Central memory CD8-positive, alpha-beta T cell (primary cell): Measurements from ENCODE around the gene TRAPPC10.

Source experiments
- ATAC-seq: fragments of 150-1000 bp; cut with Tn5 transposase; replicated peaks from 2 replicates; pipeline ENCODE4 v1.10.0; 2022; ENCODE audit warnings: mild to moderate bottlenecking, moderate FRiP score, moderate number of reproducible peaks; ENCODE audit not compliant: poor library complexity, severe bottlenecking; ENCODE audit errors: extremely low read depth
- DNase-seq, 2 donors: peaks; one replicate each; pipeline ENCODE4 v3.0.0; 2021; ENCODE audit warnings: low spot score in 2 of 2
- H3K27ac Mint-ChIP-seq: one replicate; pipeline ENCODE4 v1.8.0; 2022; ENCODE audit warnings: low read depth, mild to moderate bottlenecking, moderate library complexity, mixed read lengths
- H3K27me3 Mint-ChIP-seq: one replicate; pipeline ENCODE4 v1.8.0; 2022; ENCODE audit warnings: mixed read lengths
- H3K36me3 Mint-ChIP-seq: one replicate; pipeline ENCODE4 v1.8.0; 2022; ENCODE audit warnings: mild to moderate bottlenecking, moderate library complexity, mixed read lengths; ENCODE audit not compliant: insufficient read depth
- H3K4me1 Mint-ChIP-seq: one replicate; pipeline ENCODE4 v1.8.0; 2022; ENCODE audit warnings: mixed read lengths
- H3K4me3 Mint-ChIP-seq: one replicate; pipeline ENCODE4 v1.8.0; 2022; ENCODE audit warnings: mild to moderate bottlenecking, moderate library complexity, mixed read lengths
- H3K9me3 Mint-ChIP-seq: one replicate; pipeline ENCODE4 v1.8.0; 2022; ENCODE audit warnings: mixed read lengths

The TRAPPC10 gene

GRCh38 chr21:44035244-44035643, 23.1 kb downstream of the TRAPPC10 start:
- no peaks in the 10 kb centered on the region for H3K27me3 Mint-ChIP-seq
- peaks cover 57% of the 10 kb centered on the region for H3K36me3 Mint-ChIP-seq
- peaks cover 37% of the 10 kb centered on the region for H3K4me1 Mint-ChIP-seq
- H3K27ac Mint-ChIP-seq = peak overlapping the region; percentile 77
- ATAC-seq (no peak), DNase-seq (no peak)
- H3K4me3 Mint-ChIP-seq = no peak overlapping the region
- H3K9me3 Mint-ChIP-seq = no peaks in the 10 kb centered on the region

DNA sequence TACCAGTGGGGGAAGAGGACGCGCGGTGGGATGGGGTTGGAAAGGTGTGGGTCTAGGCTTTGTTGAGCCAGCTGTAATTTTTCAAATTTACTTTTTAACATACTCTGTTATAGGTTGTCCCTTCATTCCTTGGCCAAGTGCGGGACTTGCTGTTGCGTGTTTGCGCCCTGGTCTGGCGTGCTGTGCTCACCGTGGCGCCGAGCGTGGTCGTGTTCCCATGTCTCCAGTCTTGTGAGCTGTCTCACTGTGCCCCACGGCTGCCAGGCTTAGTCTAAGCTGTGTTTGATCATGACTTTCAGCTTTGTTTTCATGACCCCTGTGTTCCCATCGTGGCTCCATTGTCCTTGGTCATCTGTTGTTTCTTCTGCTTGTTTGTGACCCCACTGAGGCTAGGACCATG, 26.0 kb downstream of the TRAPPC10 start:
- H3K4me1 Mint-ChIP-seq = peaks cover 36% of the 10 kb centered on the region
- H3K4me3 Mint-ChIP-seq = no peak overlapping the region
- H3K36me3 Mint-ChIP-seq = peaks cover 63% of the 10 kb centered on the region
- DNase-seq (no peak), ATAC-seq (no peak)
- no peaks in the 10 kb centered on the region for H3K27me3 Mint-ChIP-seq
- H3K9me3 Mint-ChIP-seq = no peaks in the 10 kb centered on the region
- H3K27ac Mint-ChIP-seq = no peak overlapping the region

DNA sequence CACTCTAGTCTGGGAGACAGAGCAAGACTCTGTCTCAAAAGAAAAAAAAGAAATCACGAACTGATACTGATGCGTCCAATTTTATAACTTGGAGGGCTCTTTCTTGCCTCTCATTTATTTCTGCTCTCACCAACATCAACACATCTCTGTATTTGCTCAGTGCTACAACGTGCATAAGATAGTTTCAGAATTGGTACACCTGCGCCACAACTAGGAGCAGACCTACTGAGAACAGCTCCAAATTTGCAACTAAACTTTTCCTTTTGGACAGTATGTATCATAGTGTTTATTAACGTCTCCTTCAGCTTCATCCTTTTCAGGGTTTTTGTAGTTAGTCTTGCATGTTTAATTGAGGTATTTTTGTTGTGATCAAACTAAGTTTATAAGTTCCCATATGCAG, 27.7 kb downstream of the TRAPPC10 start:
- Mint-ChIP-seq H3K36me3 (peaks cover 61% of the 10 kb centered on the region), H3K9me3 (no peaks in the 10 kb centered on the region), H3K4me1 (peaks cover 33% of the 10 kb centered on the region), H3K27me3 (no peaks in the 10 kb centered on the region), H3K4me3 (no peak overlapping the region), H3K27ac (peak overlapping the region; percentile 74)
- no peak for DNase-seq
- no peak for ATAC-seq

- Mint-ChIP-seq H3K27me3 (no peaks in the 10 kb centered on the region), H3K36me3 (peaks cover 58% of the 10 kb centered on the region), H3K4me3 (no peak overlapping the region), H3K27ac (no peak overlapping the region), H3K9me3 (no peaks in the 10 kb centered on the region), H3K4me1 (peaks cover 33% of the 10 kb centered on the region)
- no peak for ATAC-seq
- no peak for DNase-seq
These were observed 31.5 kb downstream of the TRAPPC10 start for GRCh38 chr21:44043613-44044012.

DNA sequence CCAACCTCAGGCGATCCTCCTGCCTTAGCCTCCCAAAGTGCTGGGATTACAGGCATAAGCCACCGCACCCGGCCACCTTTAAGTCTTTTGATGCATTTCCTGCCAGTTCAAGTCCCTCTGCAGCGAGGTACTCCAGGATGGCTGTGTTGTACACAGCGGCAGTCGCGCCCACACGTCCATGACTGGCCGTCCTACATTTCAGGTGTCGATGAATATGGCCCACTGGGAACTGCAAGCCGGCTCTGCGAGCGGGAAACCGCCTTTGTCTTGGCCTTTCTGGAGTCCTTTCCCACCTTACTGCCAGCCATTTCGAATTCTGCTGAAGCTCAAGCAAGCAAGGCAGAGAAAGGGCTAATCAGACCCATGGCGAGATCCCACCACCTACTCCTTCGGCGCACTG, 34.6 kb downstream of the TRAPPC10 start:
- H3K27me3 Mint-ChIP-seq = no peaks in the 10 kb centered on the region
- no peak overlapping the region for H3K27ac Mint-ChIP-seq
- H3K4me3 Mint-ChIP-seq = no peak overlapping the region
- DNase-seq (no peak), ATAC-seq (no peak)
- peaks cover 45% of the 10 kb centered on the region for H3K4me1 Mint-ChIP-seq
- H3K9me3 Mint-ChIP-seq = no peaks in the 10 kb centered on the region
- H3K36me3 Mint-ChIP-seq = peaks cover 46% of the 10 kb centered on the region

- H3K36me3 Mint-ChIP-seq = peaks cover 47% of the 10 kb centered on the region
- H3K27ac Mint-ChIP-seq = peak overlapping the region; percentile 44
- ATAC-seq = no peak
- no peaks in the 10 kb centered on the region for H3K27me3 Mint-ChIP-seq
- no peak overlapping the region for H3K4me3 Mint-ChIP-seq
- H3K9me3 Mint-ChIP-seq = no peaks in the 10 kb centered on the region
- no peak for DNase-seq
- peaks cover 44% of the 10 kb centered on the region for H3K4me1 Mint-ChIP-seq
These were observed 36.0 kb downstream of the TRAPPC10 start for GRCh38 chr21:44047996-44048560.

GRCh38 chr21:44049182-44049581, 37.1 kb downstream of the TRAPPC10 start:
- Mint-ChIP-seq H3K4me1 (peaks cover 37% of the 10 kb centered on the region), H3K9me3 (no peaks in the 10 kb centered on the region), H3K27ac (peak overlapping the region; percentile 93), H3K27me3 (no peaks in the 10 kb centered on the region), H3K36me3 (peaks cover 48% of the 10 kb centered on the region), H3K4me3 (no peak overlapping the region)
- no peak for ATAC-seq
- no peak for DNase-seq

GRCh38 chr21:44049606-44050005, 37.5 kb downstream of the TRAPPC10 start:
- peak overlapping the region; percentile 93 for H3K27ac Mint-ChIP-seq
- DNase-seq = no peak
- H3K36me3 Mint-ChIP-seq = peaks cover 49% of the 10 kb centered on the region
- no peak overlapping the region for H3K4me3 Mint-ChIP-seq
- peaks cover 40% of the 10 kb centered on the region for H3K4me1 Mint-ChIP-seq
- no peaks in the 10 kb centered on the region for H3K9me3 Mint-ChIP-seq
- no peaks in the 10 kb centered on the region for H3K27me3 Mint-ChIP-seq
- ATAC-seq = no peak

- peaks cover 45% of the 10 kb centered on the region for H3K4me1 Mint-ChIP-seq
- peaks cover 49% of the 10 kb centered on the region for H3K36me3 Mint-ChIP-seq
- DNase-seq (no peak), ATAC-seq (no peak)
- H3K27ac Mint-ChIP-seq = peak overlapping the region; percentile 93
- H3K9me3 Mint-ChIP-seq = no peaks in the 10 kb centered on the region
- H3K4me3 Mint-ChIP-seq = no peak overlapping the region
- no peaks in the 10 kb centered on the region for H3K27me3 Mint-ChIP-seq
These were observed 38.2 kb downstream of the TRAPPC10 start for GRCh38 chr21:44050276-44050675.

GRCh38 chr21:44051462-44051941, 39.4 kb downstream of the TRAPPC10 start:
- ATAC-seq = no peak

GRCh38 chr21:44052071-44052829, 40.1 kb downstream of the TRAPPC10 start:
- H3K36me3 Mint-ChIP-seq = peaks cover 52% of the 10 kb centered on the region
- no peaks in the 10 kb centered on the region for H3K27me3 Mint-ChIP-seq
- no peak for ATAC-seq
- peak overlapping the region; percentile 32 for H3K27ac Mint-ChIP-seq
- no peaks in the 10 kb centered on the region for H3K9me3 Mint-ChIP-seq
- H3K4me1 Mint-ChIP-seq = peaks cover 60% of the 10 kb centered on the region
- H3K4me3 Mint-ChIP-seq = no peak overlapping the region
- DNase-seq = no peak

More at GRCh38 chr21:44051462-44051941, 39.4 kb downstream of the TRAPPC10 start:
- Mint-ChIP-seq H3K4me3 (no peak overlapping the region), H3K9me3 (no peaks in the 10 kb centered on the region), H3K27me3 (no peaks in the 10 kb centered on the region), H3K27ac (no peak overlapping the region), H3K4me1 (peaks cover 54% of the 10 kb centered on the region), H3K36me3 (peaks cover 51% of the 10 kb centered on the region)
- no peak for DNase-seq

- peaks cover 51% of the 10 kb centered on the region for H3K36me3 Mint-ChIP-seq
- H3K27ac Mint-ChIP-seq = peak overlapping the region; percentile 32
- H3K27me3 Mint-ChIP-seq = no peaks in the 10 kb centered on the region
- no peak for ATAC-seq
- H3K4me3 Mint-ChIP-seq = no peak overlapping the region
- DNase-seq = no peak
- H3K4me1 Mint-ChIP-seq = peaks cover 57% of the 10 kb centered on the region
- no peaks in the 10 kb centered on the region for H3K9me3 Mint-ChIP-seq
These were observed 40.7 kb downstream of the TRAPPC10 start for GRCh38 chr21:44052830-44053226.

DNA sequence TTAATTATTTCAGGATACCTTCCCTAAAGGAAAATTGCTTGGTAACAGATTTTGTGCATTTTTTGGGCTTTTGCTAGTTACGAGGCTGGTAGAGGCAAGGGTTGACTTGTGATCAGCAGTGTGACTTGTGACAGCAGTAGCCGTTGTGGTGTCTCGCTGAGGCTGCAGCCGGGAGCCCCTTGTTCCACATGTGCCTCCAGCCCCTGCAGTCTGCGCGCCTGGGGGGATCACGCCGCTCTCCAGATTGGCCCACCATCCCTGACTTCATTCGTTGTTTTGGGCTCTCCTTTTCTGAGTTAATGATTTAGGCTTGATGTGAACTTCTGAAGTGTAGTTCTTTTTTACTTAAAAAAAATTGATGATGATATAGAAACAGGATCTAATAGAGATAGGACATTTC, 41.5 kb downstream of the TRAPPC10 start:
- no peak overlapping the region for H3K27ac Mint-ChIP-seq
- no peak for ATAC-seq

More for the DNA sequence above, 41.5 kb downstream of the TRAPPC10 start:
- peaks cover 57% of the 10 kb centered on the region for H3K4me1 Mint-ChIP-seq
- H3K36me3 Mint-ChIP-seq = peaks cover 52% of the 10 kb centered on the region
- H3K9me3 Mint-ChIP-seq = no peaks in the 10 kb centered on the region
- no peak overlapping the region for H3K4me3 Mint-ChIP-seq
- no peaks in the 10 kb centered on the region for H3K27me3 Mint-ChIP-seq
- DNase-seq = no peak
